IMR-90 (cell line): ENCODE results near the gene ATP11A.

Experiments
- BHLHE40 ChIP-seq: fragments of 150-350 bp; IDR thresholded peaks from 2 replicates; pipeline ENCODE4 v1.6.1; 2016; ENCODE audit warnings: mild to moderate bottlenecking, low read depth, low read length
- CEBPB ChIP-seq: IDR thresholded peaks from 2 replicates; pipeline ENCODE4 v1.6.1; 2012; ENCODE audit warnings: low read depth, low read length, improper control_type of control experiment
- FOS ChIP-seq: fragments of 150-350 bp; IDR thresholded peaks from 2 replicates; pipeline ENCODE4 v1.6.1; 2016; ENCODE audit warnings: low read depth, low read length
- MAFK ChIP-seq: IDR thresholded peaks from 2 replicates; pipeline ENCODE4 v1.6.1; 2012; ENCODE audit warnings: low read depth, low read length, improper control_type of control experiment
- MAZ ChIP-seq: IDR thresholded peaks from 2 replicates; pipeline ENCODE4 v1.6.1; 2012; ENCODE audit warnings: low read depth, mild to moderate bottlenecking, low read length, improper control_type of control experiment, moderate library complexity, borderline replicate concordance
- MXI1 ChIP-seq: IDR thresholded peaks from 2 replicates; pipeline ENCODE4 v1.6.1; 2012; ENCODE audit warnings: low read depth, mild to moderate bottlenecking, low read length, moderate library complexity, borderline replicate concordance
- POLR2A ChIP-seq: IDR thresholded peaks from 2 replicates; pipeline ENCODE4 v1.6.1; 2012; ENCODE audit warnings: mild to moderate bottlenecking, low read depth, low read length
- RAD21 ChIP-seq: IDR thresholded peaks from 2 replicates; pipeline ENCODE4 v1.6.1; 2012; ENCODE audit warnings: low read length, improper control_type of control experiment
- RCOR1 ChIP-seq: IDR thresholded peaks from 2 replicates; pipeline ENCODE4 v1.6.1; 2012; ENCODE audit warnings: mild to moderate bottlenecking, low read length, improper control_type of control experiment; ENCODE audit not compliant: insufficient replicate concordance
- RFX5 ChIP-seq: IDR thresholded peaks from 2 replicates; pipeline ENCODE4 v1.8.0; 2012; ENCODE audit warnings: low read depth, mild to moderate bottlenecking, low read length, moderate library complexity
- SMC3 ChIP-seq: fragments of 150-350 bp; IDR thresholded peaks from 2 replicates; pipeline ENCODE4 v1.6.1; 2016; ENCODE audit warnings: low read depth, mild to moderate bottlenecking, antibody characterized with exemption, low read length, moderate library complexity
- TF ChIP-seq, protein P1 (sequence below): conservative IDR thresholded peaks from 2 replicates; pipeline ENCODE4 v1.5.1; 2012; ENCODE audit warnings: mild to moderate bottlenecking, low read depth, low read length, improper control_type of control experiment
- TF ChIP-seq, protein P2 (sequence below): fragments of 150-350 bp; IDR thresholded peaks from 2 replicates; pipeline ENCODE4 v1.6.1; 2017; ENCODE audit warnings: mild to moderate bottlenecking, antibody characterized with exemption, low read length, low read depth
- TF ChIP-seq, protein P3 (sequence below): fragments of 150-350 bp; IDR thresholded peaks from 2 replicates; pipeline ENCODE4 v1.6.1; 2016; ENCODE audit warnings: low read depth, mild to moderate bottlenecking, low read length, moderate library complexity, borderline replicate concordance

DNA sequence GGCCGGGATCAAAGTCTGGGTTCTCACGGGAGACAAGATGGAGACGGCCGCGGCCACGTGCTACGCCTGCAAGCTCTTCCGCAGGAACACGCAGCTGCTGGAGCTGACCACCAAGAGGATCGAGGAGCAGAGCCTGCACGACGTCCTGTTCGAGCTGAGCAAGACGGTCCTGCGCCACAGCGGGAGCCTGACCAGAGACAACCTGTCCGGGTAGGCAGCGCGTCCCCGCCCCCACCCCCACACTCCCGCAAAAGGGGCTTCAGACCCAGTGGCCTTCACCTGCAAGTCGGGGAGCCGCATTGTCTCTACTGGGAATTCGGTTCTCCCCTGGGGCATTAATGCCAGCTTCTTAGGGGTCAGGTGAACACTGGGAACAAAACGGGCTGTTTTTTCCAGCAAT, 164.5 kb downstream of the ATP11A start:
- TF ChIP-seq MAZ (no peak), POLR2A (no peak), CEBPB (no peak), BHLHE40 (no peak), RFX5 (no peak), RAD21 (no peak), SMC3 (no peak), RCOR1 (no peak), MAFK (no peak), FOS (no peak), MXI1 (no peak)
- TF ChIP-seq, protein P1, sequence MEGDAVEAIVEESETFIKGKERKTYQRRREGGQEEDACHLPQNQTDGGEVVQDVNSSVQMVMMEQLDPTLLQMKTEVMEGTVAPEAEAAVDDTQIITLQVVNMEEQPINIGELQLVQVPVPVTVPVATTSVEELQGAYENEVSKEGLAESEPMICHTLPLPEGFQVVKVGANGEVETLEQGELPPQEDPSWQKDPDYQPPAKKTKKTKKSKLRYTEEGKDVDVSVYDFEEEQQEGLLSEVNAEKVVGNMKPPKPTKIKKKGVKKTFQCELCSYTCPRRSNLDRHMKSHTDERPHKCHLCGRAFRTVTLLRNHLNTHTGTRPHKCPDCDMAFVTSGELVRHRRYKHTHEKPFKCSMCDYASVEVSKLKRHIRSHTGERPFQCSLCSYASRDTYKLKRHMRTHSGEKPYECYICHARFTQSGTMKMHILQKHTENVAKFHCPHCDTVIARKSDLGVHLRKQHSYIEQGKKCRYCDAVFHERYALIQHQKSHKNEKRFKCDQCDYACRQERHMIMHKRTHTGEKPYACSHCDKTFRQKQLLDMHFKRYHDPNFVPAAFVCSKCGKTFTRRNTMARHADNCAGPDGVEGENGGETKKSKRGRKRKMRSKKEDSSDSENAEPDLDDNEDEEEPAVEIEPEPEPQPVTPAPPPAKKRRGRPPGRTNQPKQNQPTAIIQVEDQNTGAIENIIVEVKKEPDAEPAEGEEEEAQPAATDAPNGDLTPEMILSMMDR, result no peak
- TF ChIP-seq, protein P2, sequence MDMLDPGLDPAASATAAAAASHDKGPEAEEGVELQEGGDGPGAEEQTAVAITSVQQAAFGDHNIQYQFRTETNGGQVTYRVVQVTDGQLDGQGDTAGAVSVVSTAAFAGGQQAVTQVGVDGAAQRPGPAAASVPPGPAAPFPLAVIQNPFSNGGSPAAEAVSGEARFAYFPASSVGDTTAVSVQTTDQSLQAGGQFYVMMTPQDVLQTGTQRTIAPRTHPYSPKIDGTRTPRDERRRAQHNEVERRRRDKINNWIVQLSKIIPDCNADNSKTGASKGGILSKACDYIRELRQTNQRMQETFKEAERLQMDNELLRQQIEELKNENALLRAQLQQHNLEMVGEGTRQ, result no peak
- TF ChIP-seq, protein P3, sequence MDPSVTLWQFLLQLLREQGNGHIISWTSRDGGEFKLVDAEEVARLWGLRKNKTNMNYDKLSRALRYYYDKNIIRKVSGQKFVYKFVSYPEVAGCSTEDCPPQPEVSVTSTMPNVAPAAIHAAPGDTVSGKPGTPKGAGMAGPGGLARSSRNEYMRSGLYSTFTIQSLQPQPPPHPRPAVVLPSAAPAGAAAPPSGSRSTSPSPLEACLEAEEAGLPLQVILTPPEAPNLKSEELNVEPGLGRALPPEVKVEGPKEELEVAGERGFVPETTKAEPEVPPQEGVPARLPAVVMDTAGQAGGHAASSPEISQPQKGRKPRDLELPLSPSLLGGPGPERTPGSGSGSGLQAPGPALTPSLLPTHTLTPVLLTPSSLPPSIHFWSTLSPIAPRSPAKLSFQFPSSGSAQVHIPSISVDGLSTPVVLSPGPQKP, result no peak
